ENCODE measurements around the gene CASP10.

CASP10 gene

GRCh38 chr2:201254081-201254730, 71.3 kb downstream of the CASP10 start:
- TF ChIP-seq, protein P1, sequence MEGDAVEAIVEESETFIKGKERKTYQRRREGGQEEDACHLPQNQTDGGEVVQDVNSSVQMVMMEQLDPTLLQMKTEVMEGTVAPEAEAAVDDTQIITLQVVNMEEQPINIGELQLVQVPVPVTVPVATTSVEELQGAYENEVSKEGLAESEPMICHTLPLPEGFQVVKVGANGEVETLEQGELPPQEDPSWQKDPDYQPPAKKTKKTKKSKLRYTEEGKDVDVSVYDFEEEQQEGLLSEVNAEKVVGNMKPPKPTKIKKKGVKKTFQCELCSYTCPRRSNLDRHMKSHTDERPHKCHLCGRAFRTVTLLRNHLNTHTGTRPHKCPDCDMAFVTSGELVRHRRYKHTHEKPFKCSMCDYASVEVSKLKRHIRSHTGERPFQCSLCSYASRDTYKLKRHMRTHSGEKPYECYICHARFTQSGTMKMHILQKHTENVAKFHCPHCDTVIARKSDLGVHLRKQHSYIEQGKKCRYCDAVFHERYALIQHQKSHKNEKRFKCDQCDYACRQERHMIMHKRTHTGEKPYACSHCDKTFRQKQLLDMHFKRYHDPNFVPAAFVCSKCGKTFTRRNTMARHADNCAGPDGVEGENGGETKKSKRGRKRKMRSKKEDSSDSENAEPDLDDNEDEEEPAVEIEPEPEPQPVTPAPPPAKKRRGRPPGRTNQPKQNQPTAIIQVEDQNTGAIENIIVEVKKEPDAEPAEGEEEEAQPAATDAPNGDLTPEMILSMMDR (conservative IDR thresholded peaks at IDR 0.05; ENCODE audit: control insufficient read depth, insufficient read depth, low read depth, low read length), result no peak
- H3K4me3 ChIP-seq (ENCODE audit: control insufficient read depth, low read depth, low read length), result no peak overlapping the region
- no peak for DNase-seq (ENCODE audit: low read depth)

DNA sequence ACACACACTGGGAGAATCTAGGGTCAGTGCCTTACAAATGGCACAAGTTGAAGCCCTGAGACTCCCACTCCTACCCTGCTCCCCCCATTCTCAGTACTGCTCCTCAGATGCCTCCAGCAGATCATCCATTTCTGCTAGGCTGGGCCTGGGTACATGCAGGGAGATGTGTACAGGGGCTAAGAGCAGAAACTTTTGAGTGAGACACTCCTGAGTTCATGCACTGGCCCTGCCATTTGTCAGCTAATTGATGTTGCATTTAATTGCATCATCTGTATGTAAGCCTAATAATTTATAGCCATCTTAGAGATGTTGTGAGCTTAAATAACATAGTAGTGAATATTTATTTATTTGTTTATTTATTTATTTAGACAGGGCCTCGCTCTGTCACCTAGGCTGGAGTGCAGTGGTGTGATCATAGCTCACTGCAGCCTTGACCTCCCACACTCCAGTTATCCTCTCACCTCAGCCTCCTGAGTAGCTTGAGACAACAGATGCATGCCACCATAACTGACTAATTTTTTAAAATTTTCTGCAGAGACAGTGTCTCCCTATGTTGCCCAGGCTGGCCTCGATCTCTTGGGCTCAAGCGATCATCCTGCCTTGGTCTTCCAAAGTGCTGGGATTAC, 72.6 kb downstream of the CASP10 start:
- H3K4me3 ChIP-seq (ENCODE audit: control insufficient read depth, low read depth, low read length), result no peak overlapping the region
- TF ChIP-seq, protein P1 (conservative IDR thresholded peaks at IDR 0.05; ENCODE audit: control insufficient read depth, insufficient read depth, low read depth, low read length), result no peak
- DNase-seq (ENCODE audit: low read depth), result no peak

DNA sequence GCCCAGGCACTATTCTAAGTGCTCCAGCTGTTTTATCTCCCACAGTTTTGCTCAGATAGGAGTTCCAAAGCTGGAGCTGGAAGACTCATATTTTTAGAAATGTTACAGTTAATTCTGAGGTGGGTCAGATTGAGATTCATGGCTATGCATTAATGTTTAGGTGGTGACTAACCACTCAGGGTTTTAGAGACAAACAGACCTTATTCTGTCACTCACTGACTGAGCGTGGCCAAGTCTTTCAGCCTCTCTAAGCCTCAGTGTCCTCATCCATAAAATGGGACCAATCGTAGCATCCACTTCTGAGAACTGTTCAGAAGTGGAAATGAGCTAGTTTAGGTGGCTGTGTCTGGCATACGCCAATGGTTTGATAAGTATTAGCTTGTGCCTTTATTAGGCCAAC, 73.1 kb downstream of the CASP10 start:
- H3K4me3 ChIP-seq (ENCODE audit: control insufficient read depth, low read depth, low read length), result no peak overlapping the region
- TF ChIP-seq, protein P1 (conservative IDR thresholded peaks at IDR 0.05; ENCODE audit: control insufficient read depth, insufficient read depth, low read depth, low read length), result no peak
- DNase-seq (ENCODE audit: low read depth), result no peak

DNA sequence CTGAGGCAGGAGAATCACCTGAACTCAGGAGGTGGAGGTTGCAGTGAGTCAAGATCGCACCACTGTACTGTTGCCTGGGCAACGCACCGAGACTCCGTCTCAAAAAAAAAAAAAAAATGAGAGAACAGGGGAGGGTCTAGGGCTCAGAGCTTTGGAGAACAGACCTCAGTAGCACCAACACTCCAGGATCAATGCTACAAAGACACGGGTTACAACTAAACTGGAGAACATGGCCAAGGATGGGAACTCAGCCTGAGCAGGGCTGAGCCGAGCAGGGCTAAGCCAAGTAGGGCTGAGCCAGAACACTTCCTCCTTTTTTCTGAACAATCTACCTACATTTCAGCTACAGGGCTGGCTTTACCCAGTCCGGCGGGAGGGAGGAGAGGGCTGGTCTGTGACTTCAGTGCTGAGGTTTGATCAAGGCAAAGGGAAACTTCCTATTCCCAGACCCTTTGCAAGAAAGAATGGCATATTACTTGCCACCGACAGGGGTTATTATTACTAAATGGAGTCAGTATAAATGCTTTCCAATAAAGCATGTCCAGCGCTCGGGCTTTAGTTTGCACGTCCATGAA, 74.5 kb downstream of the CASP10 start:
- no peak for DNase-seq (ENCODE audit: low read depth)
- H3K4me3 ChIP-seq (ENCODE audit: control insufficient read depth, low read depth, low read length), result peak overlapping the region; percentile 83
- TF ChIP-seq, protein P1 (conservative IDR thresholded peaks at IDR 0.05; ENCODE audit: control insufficient read depth, insufficient read depth, low read depth, low read length), result peak; percentile 3

DNA sequence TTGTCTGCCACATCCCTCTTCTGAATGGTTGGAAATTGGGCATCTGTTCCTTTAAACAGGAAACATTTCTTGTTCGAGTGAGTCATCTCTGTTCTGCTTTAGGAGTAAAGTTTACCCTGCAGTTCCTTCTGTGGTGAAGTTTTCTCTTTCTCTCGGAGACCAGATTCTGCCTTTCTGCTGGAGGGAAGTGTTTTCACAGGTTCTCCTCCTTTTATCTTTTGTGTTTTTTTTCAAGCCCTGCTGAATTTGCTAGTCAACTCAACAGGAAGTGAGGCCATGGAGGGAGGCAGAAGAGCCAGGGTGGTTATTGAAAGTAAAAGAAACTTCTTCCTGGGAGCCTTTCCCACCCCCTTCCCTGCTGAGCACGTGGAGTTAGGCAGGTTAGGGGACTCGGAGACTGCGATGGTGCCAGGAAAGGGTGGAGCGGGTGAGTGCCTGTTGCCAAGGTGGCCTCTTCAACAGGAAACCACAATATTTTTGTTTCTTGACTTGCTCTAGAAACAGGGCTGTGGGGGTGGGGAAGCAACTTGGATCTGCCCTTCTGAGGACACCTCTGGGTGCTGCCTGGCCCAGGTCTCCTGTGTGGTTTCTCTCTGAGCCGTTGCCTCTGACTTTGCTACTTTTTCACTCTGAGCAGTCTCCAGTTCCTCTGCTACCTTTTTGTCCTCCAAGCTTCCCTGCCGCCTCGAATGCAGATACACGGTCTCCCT, 75.2 kb downstream of the CASP10 start:
- TF ChIP-seq, protein P1 (conservative IDR thresholded peaks at IDR 0.05; ENCODE audit: control insufficient read depth, insufficient read depth, low read depth, low read length), result peak; percentile 17
- peak overlapping the region; percentile 83 for H3K4me3 ChIP-seq (ENCODE audit: control insufficient read depth, low read depth, low read length)
- DNase-seq (ENCODE audit: low read depth), result peak; percentile 84

GRCh38 chr2:201258666-201259615, 76.0 kb downstream of the CASP10 start:
- DNase-seq (ENCODE audit: low read depth), result no peak
- peak overlapping the region; percentile 83 for H3K4me3 ChIP-seq (ENCODE audit: control insufficient read depth, low read depth, low read length)
- TF ChIP-seq, protein P1 (conservative IDR thresholded peaks at IDR 0.05; ENCODE audit: control insufficient read depth, insufficient read depth, low read depth, low read length), result no peak

Measured in fibroblast of mammary gland (primary cell).